Tongue (tissue), 2 donors: ENCODE results near the gene HDAC5. TPM values are rescaled to one million over a fixed set of nuclear protein-coding genes. Genes with fewer than 3 reads are reported as not detected.
"Not testable (repeated sequence)": the region's sequence is repeated elsewhere in the genome, so short reads cannot be mapped to it uniquely, and the experiment has no call there.

Source experiments
- DNase-seq: peaks from one replicate; pipeline ENCODE4 v3.0.0-alpha.2; 2015
- total RNA-seq: library from RNA; depleted of rRNA; stranded (reverse); fragments of >200 nt; gene quantifications from one replicate; pipeline ENCODE4 v1.2.3, GENCODE V29; 2014

Gene HDAC5
- total RNA-seq, 1 donor from 2014 or later = 127 TPM

DNA sequence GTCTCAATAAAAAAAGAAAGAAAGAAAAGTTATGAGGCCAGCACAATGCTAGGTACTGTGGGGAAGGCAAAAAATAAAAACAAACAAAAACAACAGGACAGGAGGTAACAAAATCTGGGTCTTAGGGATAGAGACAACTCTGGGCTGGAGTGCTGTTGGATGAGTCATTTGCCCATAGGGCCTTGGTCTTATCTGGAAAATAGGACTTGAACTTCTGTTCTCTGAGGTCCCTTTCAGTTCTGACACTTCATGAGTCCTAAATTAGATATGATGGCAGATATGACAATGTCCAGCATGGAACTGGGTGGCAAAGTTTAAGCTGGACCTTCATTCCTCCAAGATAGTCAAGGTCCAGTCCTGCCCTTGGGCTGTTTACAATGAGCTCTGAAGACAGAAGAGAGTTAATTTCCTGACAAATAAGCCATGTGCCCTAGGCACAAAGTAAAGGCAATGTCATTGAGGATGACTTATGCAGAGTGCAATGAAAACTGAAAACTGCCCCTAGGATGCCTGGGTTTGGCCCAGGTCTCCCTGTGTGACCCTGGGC, 8.9 kb upstream of the HDAC5 start:
- DNase-seq = no peak

DNA sequence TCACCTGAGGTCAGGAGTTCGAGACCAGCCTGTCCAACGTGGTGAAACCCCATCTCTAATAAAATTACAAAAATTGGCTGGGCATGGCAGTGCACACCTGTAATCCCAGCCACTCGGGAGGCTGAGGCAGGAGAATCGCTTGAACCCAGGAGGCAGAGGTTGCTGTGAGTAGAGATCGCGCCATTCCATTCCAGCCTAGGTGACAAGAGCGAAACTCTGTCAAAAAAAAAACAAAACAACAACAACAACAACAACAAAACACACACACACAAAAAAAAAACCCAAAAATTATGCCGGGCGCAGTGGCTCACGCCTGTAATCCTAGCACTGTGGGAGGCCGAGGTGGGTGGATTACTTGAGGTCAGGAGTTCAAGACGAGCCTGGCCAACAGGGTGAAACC, 7.9 kb upstream of the HDAC5 start:
- DNase-seq = not testable (repeated sequence)

DNA sequence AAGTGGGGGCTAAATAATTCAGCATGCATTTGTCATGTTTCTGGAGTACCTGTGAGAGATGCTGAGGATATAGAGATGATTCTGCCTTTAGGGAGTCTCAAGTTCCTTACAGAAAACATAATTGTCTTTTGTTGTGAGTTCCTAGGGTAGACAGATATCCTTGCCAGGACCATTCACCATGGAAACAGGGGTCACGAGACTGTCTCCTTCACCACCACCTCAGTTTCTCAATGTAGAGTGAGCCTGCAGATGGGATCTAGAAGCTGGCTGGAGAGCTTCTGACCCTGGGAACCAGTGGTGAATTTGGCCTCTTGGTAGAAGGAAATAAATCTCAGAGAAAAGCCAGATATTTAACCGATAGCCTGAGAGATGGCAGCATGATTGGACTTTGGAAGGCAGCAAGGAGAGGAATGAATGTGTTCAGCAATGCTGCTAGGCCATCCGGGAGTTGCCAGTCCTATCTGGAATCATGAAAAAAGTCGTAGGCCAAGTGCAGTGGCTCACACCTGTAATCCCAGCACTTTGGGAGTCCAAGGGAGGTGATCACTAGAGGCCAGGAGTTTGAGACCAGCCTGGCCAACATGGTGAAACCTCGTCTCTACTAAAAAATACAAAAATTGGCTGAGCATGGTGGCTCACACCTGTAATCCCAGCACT, 7.4 kb upstream of the HDAC5 start:
- no peak for DNase-seq

GRCh38 chr17:44128383-44128782, 4.9 kb upstream of the HDAC5 start:
- DNase-seq = no peak

DNA sequence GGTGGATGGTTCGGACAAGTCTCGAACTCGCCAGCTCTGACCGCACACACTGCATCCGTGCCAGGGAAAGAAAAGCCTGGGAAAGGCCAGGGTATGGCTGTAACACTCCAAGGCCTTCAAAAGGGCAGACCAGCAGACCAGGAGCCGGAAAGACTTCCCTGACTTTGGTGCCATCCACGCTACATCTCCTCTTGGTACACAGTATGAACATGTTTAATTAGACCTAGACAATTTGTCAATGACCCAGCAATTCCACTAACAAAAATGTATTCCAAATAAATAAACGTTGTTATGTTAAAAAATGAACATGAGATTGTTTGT, 637 bp upstream of the HDAC5 start:
- no peak for DNase-seq

- DNase-seq = no peak
Observed at GRCh38 chr17:44122816-44123355, 555 bp downstream of the HDAC5 start.

DNA sequence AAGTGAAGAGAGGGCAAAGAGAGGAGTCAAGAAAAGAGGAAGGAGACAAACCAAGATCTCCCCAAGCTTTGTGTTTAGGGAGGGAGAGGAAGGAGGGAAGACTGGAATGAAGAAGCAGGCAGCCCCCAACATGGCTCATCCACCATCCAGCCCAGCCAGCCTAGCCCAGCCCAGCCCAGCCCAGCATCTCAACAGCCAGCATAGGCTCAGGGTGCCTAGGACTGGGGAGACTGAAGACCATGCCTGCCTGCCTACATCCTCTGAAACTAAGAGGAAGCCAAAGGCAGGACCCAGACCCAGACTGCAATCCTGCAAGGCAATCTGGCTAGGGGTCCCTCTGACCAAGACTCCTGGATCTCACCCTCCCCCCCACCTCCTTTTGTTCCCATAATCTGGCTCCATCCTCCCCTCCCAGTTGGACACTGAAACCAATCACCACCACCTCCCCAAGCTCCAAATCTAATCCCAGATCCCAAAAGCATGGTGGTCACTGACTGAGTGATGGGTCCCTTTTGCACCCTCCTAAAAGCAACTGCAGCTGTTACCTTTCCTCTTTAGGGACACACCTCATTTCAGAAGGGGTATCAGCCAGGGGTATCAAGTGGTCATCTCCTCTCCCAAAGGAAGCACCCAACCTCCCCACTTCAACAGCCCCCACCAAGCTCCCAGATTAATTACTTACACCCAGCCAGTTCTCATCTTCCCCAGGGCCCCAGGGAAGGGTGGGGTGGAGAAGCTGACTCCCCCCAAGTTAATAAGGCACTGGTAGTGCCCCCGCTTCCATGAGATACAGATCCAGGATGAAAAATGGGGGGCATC, 1.2 kb downstream of the HDAC5 start:
- DNase-seq = no peak

- no peak for DNase-seq
Observed at GRCh38 chr17:44120851-44121605, 2.4 kb downstream of the HDAC5 start.

- DNase-seq = not testable (repeated sequence)
Observed at GRCh38 chr17:44120281-44120680, 3.2 kb downstream of the HDAC5 start.

- DNase-seq = no peak
Observed at GRCh38 chr17:44119798-44120197, 3.6 kb downstream of the HDAC5 start.

DNA sequence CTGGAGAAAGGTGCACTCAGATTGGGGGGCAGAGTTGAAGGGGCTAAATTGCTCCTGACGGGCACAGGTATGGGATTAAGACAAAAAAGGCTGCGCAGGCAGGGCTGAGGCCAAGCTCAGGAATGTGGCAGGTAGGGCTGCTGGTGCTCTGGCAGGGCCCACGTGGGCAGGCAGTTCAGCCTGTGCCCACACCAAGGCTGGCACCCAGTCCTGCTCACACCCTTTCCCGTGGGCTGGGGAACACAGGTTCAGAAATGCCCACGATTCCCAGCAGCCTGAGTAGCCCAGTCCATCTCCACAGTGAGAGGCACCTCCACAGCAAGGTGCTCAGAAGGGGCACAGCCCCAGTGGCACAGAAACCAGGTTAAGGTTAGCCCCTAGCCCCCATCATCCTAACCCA, 4.4 kb downstream of the HDAC5 start:
- DNase-seq = no peak

DNA sequence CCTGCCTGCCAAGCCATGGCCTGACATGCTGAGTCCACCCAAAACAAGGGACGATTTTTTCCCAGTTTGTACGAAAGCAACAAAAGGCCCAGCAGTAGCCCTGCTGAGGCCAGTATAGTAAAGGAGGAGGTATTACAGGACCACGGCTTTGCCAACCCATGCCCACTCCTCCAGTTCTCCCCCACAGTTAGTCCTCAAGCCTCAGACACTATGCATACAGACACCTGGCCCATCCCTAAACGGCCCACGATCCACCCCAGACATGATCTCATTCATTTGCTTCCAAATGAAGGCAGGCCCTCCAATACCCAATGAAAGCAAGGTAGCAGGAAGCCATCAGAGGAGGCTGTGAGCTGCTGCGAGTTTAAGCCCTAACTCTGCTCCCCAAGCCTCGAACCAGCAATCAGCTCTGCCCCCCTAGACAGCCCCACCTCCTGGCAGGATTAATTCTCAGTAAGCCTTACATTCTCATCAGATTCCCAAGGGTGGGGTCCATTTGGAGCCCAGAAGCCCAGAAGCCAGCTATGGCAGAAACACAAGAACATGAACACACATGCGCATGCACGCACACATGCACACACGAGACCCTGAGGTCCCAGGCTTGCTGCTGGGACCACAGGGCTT, 4.9 kb downstream of the HDAC5 start:
- DNase-seq = no peak

GRCh38 chr17:44117351-44117750, 6.1 kb downstream of the HDAC5 start:
- no peak for DNase-seq

DNA sequence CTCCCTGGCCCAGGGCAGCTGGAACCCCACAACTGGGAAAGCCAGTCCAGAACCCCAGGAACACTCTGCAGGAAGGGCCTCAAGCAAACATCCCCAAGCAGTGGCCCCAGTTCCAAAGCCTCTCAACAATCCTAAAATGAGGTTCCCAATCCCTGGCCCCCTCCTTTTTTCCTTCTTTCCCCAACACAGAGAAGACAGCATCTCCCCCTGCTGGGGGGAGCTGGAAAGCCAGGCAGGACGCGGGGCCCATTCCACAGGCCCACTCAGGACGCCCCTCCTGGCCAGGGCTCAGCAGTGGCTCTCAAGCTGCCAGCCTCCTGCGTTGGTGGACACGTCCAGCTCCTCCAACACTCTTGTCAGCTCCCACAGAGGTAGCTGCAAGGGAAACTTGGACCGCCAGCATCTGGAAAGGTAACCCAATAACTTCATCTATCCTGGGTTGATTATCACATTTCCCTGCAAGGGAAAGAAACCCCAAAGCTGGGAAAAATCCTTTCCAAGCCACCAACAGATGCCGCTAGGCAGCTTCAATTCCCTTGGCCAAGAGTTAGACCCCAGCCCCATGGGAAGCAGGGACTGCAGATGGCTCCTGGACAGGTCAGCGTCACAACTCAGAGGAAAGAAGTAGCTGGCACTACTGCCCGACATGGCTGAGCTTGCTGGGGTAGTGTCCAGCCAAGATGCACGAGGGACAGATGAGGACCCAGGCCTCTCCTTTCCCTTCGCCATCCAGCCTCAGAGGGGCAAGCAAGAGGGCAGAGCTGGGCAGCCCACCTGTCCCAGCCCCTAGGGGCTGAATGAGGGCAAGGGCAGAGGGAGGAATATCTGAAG, 7.6 kb downstream of the HDAC5 start:
- peak; percentile 65 for DNase-seq

- no peak for DNase-seq
Observed at GRCh38 chr17:44113868-44114840, 9.3 kb downstream of the HDAC5 start.

- DNase-seq = no peak
Observed at GRCh38 chr17:44113382-44113781, 10.1 kb downstream of the HDAC5 start.

- DNase-seq = peak; percentile 84
Observed at GRCh38 chr17:44112284-44113280, 10.9 kb downstream of the HDAC5 start.

GRCh38 chr17:44111777-44112176, 11.7 kb downstream of the HDAC5 start:
- no peak for DNase-seq
